SU-DHL-6 (cell line): Measurements from ENCODE around the gene PTPRH.

Experiments
- H2AFZ ChIP-seq: fragments of 200-600 bp; sonication (generic); 2 replicates; pipeline ENCODE4 v1.6.1; 2014; ENCODE audit warnings: low read depth, mild to moderate bottlenecking, moderate library complexity, mixed read lengths, antibody characterized with exemption, low read length; ENCODE audit not compliant: severe bottlenecking
- H3F3A ChIP-seq: fragments of 200-600 bp; shearing (Covaris generic); 2 replicates; pipeline ENCODE4 v1.6.0; 2016; ENCODE audit warnings: antibody characterized with exemption, mild to moderate bottlenecking; ENCODE audit not compliant: insufficient read depth
- H3K27ac ChIP-seq: fragments of 200-600 bp; sonication (generic); 2 replicates; pipeline ENCODE4 v1.5.1; 2016; ENCODE audit warnings: low read depth, mild to moderate bottlenecking, low read length, moderate library complexity, mixed read lengths
- H3K27me3 ChIP-seq: fragments of 200-600 bp; sonication (generic), shearing (Covaris generic); 2 replicates; pipeline ENCODE4 v1.6.0; 2014; ENCODE audit warnings: mild to moderate bottlenecking, low read length
- H3K36me3 ChIP-seq: fragments of 200-600 bp; sonication (generic); 2 replicates; pipeline ENCODE4 v1.6.1; 2014; ENCODE audit warnings: mild to moderate bottlenecking, low read length, mixed read lengths
- H3K4me2 ChIP-seq: fragments of 300-600, 200-600 bp; shearing (Covaris generic), sonication (generic); 2 replicates; pipeline ENCODE4 v1.6.0; 2014; ENCODE audit warnings: low read length, low read depth, mild to moderate bottlenecking; ENCODE audit not compliant: poor library complexity, severe bottlenecking
- H3K4me3 ChIP-seq: fragments of 200-600 bp; sonication (generic); 2 replicates; pipeline ENCODE4 v1.5.1; 2014; ENCODE audit warnings: antibody characterized with exemption, low read length, mild to moderate bottlenecking, mixed read lengths; ENCODE audit not compliant: insufficient read depth, poor library complexity, severe bottlenecking
- H3K79me2 ChIP-seq: fragments of 200-600 bp; sonication (generic); 2 replicates; pipeline ENCODE4 v1.6.1; 2014; ENCODE audit warnings: mild to moderate bottlenecking, low read length, moderate library complexity; ENCODE audit not compliant: insufficient read depth
- H3K9ac ChIP-seq: fragments of 200-600 bp; sonication (generic); 2 replicates; pipeline ENCODE4 v1.7.0; 2014; ENCODE audit warnings: mild to moderate bottlenecking, low read length
- H3K9me2 ChIP-seq: fragments of 200-600 bp; sonication (generic); replicated peaks from 2 replicates; pipeline ENCODE4 v1.6.1; 2014; ENCODE audit warnings: low read length; ENCODE audit not compliant: insufficient read depth
- H3K9me3 ChIP-seq: fragments of 200-600 bp; sonication (generic); 2 replicates; pipeline ENCODE4 v1.6.1; 2014; ENCODE audit warnings: low read length, mixed read lengths; ENCODE audit not compliant: insufficient read depth
- H4K20me1 ChIP-seq: fragments of 200-600 bp; sonication (generic); 2 replicates; pipeline ENCODE4 v1.6.1; 2014; ENCODE audit warnings: low read depth, mild to moderate bottlenecking, antibody characterized with exemption, low read length, moderate library complexity, mixed read lengths
- EZH2phosphoT487 ChIP-seq: fragments of 200-600 bp; sonication (generic), shearing (Covaris generic); conservative IDR thresholded peaks from 2 replicates; pipeline ENCODE4 v1.6.1; 2018; ENCODE audit warnings: mild to moderate bottlenecking, antibody characterized with exemption, low read length, moderate library complexity, mixed read lengths
- TF ChIP-seq, protein P1 (sequence below): fragments of 200-600 bp; sonication (generic); IDR thresholded peaks from one replicate; pipeline ENCODE4 v1.5.1; 2017; ENCODE audit warnings: antibody characterized with exemption, mild to moderate bottlenecking, low read length, moderate library complexity; ENCODE audit not compliant: insufficient read depth, poor library complexity, severe bottlenecking

PTPRH gene

DNA sequence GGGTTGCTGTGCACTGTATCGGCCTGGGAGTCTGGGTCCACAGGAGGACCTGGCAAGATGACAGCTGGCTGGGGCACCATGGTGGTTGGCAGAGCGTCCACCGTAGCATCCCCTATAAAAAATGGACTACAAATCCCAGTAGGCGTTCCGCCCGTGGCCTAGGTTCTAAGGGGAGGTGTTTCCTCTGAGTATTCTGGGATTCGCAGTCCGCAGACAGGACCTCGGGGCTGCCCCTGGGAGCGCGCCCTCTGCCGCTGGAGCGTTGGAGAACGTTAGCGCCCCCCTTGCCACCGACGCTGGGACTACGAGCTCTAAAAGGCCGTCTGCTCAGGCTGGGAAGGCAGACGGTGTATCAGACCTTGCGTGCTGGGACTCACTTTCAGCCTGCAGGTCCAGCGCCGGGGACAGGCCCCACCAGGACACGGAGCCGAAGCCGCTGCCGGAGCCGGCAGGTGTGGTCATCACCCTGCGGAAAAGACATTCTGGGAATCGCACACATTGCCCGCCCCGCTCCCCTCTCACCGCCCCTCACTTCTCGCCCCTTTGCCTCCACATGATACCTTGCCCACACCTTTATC lies 43.3 kb downstream of the PTPRH start:
- Histone ChIP-seq H3F3A (0 out of 2 replicates have a peak, but pooled peaks cover 3% of the 10 kb centered on the region), H2AFZ (no peak overlapping the region), H3K4me3 (no peak overlapping the region), H3K4me2 (no peak overlapping the region), H3K9ac (no peak overlapping the region), H3K27ac (no peak overlapping the region), H3K9me2 (no peaks in the 10 kb centered on the region), H4K20me1 (no peaks in the 10 kb centered on the region), H3K36me3 (no peaks in the 10 kb centered on the region), H3K9me3 (no peaks in the 10 kb centered on the region), H3K79me2 (no peaks in the 10 kb centered on the region), H3K27me3 (no peaks in the 10 kb centered on the region)
- TF ChIP-seq, protein P1, sequence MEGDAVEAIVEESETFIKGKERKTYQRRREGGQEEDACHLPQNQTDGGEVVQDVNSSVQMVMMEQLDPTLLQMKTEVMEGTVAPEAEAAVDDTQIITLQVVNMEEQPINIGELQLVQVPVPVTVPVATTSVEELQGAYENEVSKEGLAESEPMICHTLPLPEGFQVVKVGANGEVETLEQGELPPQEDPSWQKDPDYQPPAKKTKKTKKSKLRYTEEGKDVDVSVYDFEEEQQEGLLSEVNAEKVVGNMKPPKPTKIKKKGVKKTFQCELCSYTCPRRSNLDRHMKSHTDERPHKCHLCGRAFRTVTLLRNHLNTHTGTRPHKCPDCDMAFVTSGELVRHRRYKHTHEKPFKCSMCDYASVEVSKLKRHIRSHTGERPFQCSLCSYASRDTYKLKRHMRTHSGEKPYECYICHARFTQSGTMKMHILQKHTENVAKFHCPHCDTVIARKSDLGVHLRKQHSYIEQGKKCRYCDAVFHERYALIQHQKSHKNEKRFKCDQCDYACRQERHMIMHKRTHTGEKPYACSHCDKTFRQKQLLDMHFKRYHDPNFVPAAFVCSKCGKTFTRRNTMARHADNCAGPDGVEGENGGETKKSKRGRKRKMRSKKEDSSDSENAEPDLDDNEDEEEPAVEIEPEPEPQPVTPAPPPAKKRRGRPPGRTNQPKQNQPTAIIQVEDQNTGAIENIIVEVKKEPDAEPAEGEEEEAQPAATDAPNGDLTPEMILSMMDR, result no peak
- no peak for TF ChIP-seq EZH2phosphoT487

DNA sequence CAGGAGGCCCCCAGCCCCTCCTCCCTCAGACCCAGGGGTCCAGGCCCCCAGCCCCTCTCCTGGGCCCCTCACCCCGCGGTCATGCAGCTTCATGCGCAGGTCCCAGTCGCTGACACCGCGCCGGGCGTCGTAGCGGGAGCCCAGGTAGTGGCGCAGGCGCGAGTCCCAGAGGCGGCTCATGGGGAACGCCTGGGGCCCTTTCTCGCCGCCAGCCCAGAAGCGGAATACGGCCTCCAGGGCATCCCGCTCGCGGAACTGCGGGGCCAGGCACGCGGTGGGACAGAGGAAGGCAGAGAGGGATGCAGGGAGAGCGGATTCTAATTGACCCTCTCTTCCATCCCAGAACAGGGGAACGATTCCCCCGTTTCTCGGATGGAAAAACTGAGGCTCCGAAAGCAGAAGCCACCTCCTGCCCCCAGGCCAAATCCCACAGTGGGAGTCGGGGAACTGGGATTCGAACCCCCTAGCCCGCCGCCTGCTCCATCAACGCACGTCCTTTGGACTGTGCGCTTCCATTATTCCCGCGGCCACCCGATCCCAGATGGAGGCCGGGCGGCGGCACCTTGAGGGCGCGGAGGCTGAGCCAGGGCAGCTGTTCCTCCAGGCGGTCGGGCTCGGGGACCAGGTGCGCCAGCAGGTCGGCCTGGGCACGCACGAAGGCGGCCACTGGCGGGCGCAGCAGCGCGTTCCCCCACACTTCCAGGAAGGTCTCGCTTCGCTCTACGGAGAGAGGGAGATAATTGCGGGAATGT lies 47.6 kb downstream of the PTPRH start:
- Histone ChIP-seq H3K4me2 (no peak overlapping the region), H2AFZ (no peak overlapping the region), H3K79me2 (no peaks in the 10 kb centered on the region), H3K27me3 (no peaks in the 10 kb centered on the region), H3K36me3 (no peaks in the 10 kb centered on the region), H3K4me3 (no peak overlapping the region), H3K9ac (no peak overlapping the region), H4K20me1 (no peaks in the 10 kb centered on the region), H3K27ac (no peak overlapping the region), H3F3A (0 out of 2 replicates have a peak, but pooled peaks cover 3% of the 10 kb centered on the region), H3K9me2 (no peaks in the 10 kb centered on the region), H3K9me3 (no peaks in the 10 kb centered on the region)
- TF ChIP-seq, protein P1, result no peak
- TF ChIP-seq EZH2phosphoT487, result no peak

DNA sequence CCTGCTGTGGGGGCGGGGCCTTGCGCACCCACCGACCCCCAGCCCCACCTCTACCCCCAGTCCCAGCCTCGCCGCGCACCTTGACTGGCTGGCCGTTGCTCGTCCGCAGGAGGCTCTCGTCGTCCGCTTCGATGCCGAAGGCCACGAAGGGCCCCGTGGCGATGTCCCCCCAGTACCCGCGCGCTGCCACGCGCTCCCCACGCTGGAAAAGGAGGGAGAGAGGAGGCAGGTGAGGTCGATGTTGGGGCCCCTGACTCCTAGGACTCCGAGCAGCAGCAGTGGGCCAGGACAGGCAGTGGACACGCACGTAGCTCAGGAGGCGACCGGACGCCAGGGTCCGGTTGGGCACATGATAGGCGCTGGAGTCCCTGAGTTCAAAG lies 48.3 kb downstream of the PTPRH start:
- Histone ChIP-seq H3K79me2 (no peaks in the 10 kb centered on the region), H3K9me3 (no peaks in the 10 kb centered on the region), H4K20me1 (no peaks in the 10 kb centered on the region), H3K4me3 (no peak overlapping the region), H3F3A (0 out of 2 replicates have a peak, but pooled peaks cover 3% of the 10 kb centered on the region), H3K36me3 (no peaks in the 10 kb centered on the region), H3K27me3 (no peaks in the 10 kb centered on the region), H2AFZ (no peak overlapping the region), H3K9me2 (no peaks in the 10 kb centered on the region), H3K4me2 (no peak overlapping the region), H3K9ac (no peak overlapping the region), H3K27ac (no peak overlapping the region)
- TF ChIP-seq EZH2phosphoT487, result no peak
- TF ChIP-seq, protein P1, result no peak
